Hypothalamus (tissue), 51 donors: Measurements from ENCODE around the gene CLIC6.
"Not testable (repeated sequence)": the region's sequence is repeated elsewhere in the genome, so short reads cannot be mapped to it uniquely, and the experiment has no call there.

Experiments used
- DNase-seq, 51 donors: peaks; one replicate each; lab custom pipeline; 2025; lab: John Stamatoyannopoulos, UW

CLIC6 gene

GRCh38 chr21:34690793-34691175, 22.0 kb downstream of the CLIC6 start:
- no peak for DNase-seq

DNA sequence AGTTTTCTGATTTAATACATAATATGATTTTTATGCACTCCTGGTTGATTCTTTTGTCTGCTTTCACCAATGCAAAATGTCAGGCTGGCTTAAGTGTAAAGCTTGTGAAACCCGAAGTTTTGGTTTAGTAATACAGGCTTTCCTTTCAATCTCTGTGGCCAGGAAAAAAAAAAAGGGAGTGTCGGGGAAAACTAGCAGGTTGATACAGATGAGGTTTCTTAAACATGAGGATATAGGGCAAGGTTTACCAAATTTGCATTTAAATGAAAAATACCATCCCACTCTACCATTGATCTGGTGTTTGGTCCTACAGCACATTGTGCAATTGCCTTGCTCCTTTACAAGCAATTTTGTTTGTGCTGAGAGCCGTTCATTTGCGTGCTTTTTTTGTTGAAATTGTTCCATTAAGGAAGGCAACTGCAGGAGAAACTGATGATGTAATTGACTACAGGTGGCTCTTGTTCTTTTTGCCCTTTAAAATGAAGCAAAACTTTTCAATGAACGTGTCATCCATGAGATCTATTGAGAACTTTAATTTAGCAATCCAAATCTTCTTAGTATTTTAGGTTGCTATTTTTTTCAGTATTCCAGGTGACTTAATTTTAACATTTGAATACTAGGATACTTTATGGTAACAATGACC, 22.7 kb downstream of the CLIC6 start:
- DNase-seq = no peak

DNA sequence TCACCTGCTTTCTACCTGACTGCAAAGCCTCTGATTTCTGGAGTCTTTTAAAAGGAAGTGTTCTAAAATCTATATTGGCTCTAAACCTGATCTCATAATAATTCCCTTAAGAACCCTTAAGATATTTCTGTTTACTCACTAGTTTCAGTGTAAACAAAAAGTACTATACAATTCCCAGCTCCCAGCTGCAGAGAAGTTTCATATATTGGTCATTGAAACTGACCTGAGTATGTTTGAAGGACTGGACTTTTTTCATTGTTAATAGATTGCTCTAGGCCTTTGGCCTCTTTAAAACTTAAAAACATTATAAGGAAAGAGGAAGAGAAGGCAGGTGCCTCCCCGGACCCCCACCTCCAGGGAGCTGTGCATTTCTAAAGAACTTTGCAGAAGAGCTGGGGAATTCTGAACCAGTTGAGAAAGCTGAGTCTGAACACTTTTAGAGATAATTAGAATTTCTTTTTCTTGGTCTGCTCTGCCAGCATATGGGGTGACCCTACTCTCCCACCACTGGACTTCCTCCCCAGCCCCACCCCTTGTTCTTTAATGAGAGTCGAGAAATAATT, 23.7 kb downstream of the CLIC6 start:
- DNase-seq = no peak

- DNase-seq = peak in 10 of 51 donors; percentile 1 to 29 (median 10)
Measured at GRCh38 chr21:34693192-34693810, 24.5 kb downstream of the CLIC6 start.

DNA sequence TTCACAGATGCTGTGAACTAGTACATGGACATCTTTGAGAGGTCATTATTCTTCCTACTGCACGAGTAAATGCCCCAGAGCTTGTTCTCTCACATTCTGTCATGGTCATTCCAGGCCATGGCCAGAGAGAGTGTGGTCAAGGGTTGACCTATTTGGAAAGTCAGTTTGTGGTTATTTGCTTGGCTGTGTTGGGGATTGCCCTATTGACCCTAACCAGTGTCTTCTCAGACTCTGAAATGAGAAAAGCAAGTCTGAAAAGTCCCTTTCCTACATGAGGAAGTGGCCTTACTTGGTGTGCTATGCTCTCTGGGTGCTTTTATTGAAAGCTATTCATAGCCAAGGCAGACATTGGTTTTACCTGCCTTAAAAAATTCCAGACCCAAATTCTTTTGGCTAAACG, 26.6 kb downstream of the CLIC6 start:
- DNase-seq = no peak

- no peak for DNase-seq
Measured at GRCh38 chr21:34696121-34696520, 27.3 kb downstream of the CLIC6 start.

DNA sequence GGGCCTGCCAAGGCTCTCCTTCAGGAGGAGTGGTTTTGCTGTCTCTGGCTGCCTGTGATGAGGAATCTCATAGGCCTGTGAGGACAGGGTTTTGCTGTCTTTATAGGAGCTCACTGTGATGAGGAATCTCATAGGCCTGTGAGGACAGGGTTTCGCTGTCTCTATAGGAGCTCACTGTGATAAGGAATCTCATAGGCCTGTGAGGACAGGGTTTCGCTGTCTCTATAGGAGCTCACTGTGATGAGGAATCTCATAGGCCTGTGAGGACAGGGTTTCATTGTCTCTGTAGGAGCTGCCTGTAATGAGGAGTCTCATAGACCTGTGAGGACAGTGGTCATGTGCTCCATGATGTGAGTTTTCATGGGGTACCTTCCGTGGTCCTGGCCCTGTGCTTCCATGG, 29.0 kb downstream of the CLIC6 start:
- DNase-seq = no peak

- no peak for DNase-seq
Measured at GRCh38 chr21:34698270-34699015, 29.6 kb downstream of the CLIC6 start.

GRCh38 chr21:34700605-34701004, 31.8 kb downstream of the CLIC6 start:
- no peak for DNase-seq

DNA sequence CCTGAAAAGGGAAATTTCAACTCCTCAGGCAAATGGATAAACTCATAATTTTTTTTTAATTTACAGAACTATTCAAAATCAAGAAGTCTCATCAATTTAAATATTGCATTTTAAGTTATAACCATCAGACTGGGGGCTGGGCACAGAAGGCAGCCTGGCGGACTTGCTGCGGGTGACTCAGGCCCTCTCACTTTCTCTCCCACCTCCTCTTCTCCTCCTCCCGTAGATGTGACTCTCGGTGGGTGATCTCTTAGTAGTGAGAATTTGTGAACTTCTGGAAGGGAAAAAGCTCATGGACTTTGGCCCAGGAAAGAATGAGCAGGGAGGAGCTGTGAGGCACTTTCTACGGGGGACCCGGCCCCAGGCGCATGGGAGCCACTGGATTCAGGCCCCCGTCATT, 32.9 kb downstream of the CLIC6 start:
- DNase-seq = no peak

DNA sequence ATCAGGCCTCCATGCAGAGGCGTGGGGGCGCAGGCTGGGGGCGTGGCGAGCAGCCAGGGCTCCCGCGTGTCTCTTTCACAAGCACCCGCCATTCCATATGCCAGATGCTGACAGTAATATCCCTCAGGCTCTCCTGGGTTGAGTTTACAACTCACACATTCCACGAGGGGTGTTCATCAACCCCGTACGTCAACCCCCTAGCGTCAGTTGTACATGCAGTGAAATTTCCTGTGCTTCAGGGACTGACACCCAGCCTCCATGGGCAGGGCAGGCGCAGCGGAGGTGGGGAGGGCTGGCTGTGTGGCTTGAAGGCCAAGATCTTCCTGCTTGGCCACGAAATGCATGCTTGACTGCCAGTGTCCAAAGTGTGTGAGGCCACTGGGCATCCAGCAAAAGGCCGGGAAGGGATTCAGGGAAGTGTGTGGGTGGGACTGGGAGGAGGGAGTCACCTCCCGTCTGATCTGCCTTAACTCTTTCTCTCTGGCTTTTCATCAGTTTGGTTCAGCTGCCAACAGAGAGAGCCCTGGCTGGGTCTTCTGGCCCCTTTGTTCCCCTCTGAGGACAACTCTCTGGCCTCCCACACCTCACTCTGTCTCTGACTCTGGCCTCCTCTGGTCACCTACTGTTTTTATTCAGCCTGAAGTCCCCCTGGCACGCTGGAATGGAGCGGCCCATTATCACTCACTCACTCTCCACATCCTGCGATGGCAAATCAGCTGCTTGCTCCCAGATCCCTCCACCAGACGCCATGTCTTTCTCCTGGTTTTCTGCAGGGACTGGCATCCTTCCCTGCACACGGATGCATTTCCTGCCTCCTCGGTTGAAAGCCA, 33.8 kb downstream of the CLIC6 start:
- DNase-seq = peak in 1 of 51 donors; percentile 4

DNA sequence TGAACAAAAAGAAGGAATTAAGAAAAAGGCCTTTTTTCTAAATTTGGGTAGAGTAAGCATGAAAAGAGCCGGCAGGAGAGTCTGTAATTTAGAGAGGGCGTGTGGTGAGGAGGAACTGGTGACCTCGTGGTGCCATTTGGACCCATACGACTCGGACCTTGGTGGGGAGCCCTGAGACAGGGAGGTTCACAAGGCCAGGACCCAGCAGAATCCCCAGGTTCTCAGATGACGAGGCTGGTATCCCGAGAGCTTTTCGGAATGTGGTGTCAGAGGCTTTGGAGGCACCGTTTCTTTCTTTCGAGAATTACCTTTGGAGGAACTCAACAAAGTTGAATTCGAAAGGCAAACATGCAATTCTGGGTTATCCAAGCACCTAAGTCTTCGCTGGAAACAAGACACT, 34.8 kb downstream of the CLIC6 start:
- DNase-seq = no peak

- DNase-seq = no peak
Measured at GRCh38 chr21:34704119-34704518, 35.3 kb downstream of the CLIC6 start.

DNA sequence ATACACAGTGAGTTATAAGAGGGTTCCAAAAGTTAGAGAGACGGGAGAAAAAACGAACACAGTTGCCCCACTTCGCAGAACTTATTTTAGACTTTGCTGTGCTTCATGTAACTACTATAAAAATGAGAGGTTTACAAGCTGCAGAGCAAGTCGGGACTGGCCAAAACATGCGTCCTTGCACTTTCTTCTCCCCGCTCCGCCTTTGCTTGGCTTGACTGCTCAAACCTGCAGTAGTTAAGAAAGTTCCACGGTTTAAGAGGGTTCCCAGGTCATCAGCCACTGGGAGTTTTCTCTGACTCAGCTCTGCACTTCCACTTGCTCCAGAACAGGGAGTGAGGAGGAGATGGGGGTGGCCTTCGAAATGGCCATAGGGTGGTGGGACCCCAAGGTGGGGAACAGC, 36.2 kb downstream of the CLIC6 start:
- DNase-seq = no peak

- DNase-seq = no peak
Measured at GRCh38 chr21:34706337-34706736, 37.5 kb downstream of the CLIC6 start.

DNA sequence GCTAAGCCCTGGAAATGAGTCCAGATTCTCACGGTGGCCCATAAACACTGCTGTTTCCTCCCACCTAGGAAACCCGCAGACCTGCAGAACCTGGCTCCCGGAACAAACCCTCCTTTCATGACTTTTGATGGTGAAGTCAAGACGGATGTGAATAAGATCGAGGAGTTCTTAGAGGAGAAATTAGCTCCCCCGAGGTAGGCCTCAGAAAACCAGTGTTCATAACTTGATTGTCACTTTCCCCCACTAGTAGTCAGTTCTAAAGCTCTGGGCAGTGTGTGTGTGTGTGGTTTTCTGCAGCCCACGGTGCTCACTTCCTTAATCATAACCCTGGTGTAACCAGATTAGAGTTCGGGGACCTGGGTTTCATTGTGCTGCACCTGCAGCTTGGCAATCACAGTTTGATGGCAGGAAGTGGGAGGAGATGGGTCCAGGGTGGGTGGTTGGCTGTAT, 39.1 kb downstream of the CLIC6 start:
- no peak for DNase-seq

DNA sequence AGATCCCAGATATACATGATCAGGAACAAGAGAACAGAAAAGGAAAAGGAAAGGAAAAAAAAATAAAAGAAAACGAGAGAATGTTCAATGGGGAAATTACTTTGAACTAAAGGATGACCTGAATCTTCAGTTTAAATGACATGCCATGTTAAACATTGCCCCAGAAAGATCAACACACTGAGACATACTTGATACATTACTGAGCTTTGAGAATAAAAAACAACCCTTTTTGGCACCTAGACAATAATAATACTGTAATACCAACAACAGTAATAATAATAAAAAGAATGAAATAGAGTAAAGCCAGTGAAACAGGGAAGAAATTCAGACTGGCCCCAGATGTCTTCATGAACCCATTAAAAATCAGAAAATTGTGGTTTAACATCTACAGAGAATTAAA, 44.8 kb downstream of the CLIC6 start:
- DNase-seq = no peak

DNA sequence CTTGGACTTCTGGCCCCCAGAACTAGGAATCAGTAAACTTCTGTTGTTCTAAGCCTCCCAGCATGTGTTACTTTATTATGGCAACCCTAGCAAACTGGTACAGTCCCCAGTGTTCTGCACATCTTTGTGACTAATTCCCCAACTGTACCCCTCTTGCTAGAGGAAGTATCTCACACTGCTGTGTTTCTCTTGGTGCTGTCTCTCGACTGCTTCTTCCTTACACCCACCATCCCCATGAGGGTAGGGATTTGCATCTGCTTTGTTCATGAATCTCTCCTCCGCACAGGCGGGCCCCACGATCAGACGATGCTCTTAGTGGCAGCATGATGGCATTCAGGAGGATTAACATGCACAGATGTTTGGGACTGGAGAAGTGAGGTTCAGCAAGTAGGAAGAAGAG, 46.7 kb downstream of the CLIC6 start:
- DNase-seq = no peak

GRCh38 chr21:34715985-34716596, 47.3 kb downstream of the CLIC6 start:
- no peak for DNase-seq

- DNase-seq = not testable (repeated sequence)
Measured at GRCh38 chr21:34718529-34718928, 49.7 kb downstream of the CLIC6 start.
